ENCODE results near the gene TTLL8.

- no peak for TF ChIP-seq SP1 (IDR thresholded peaks at IDR 0.05; ENCODE audit: low read depth, low read length)
- TF ChIP-seq EP300 (IDR thresholded peaks at IDR 0.05; ENCODE audit: borderline replicate concordance in 1 of 2, low read depth in 2 of 2, low read length in 2 of 2) = no peak
- TF ChIP-seq POLR2A (IDR thresholded peaks at IDR 0.05; ENCODE audit: control extremely low read depth in 1 of 2, low read depth in 2 of 2, low read length in 2 of 2) = no peak
- TF ChIP-seq CTCF (IDR thresholded peaks at IDR 0.05; ENCODE audit: control extremely low read depth in 1 of 3, insufficient read depth in 1 of 3, low read depth in 1 of 3, low read length in 3 of 3) = no peak
Measured at GRCh38 chr22:50084080-50084477, 26.0 kb upstream of the TTLL8 start.

All from H1 (cell line).